ENCODE measurements around the gene LRRC27. TPM values are rescaled to one million over a fixed set of nuclear protein-coding genes. Genes with fewer than 3 reads are reported as not detected.

LRRC27 gene
- total and polyA plus RNA-seq, 12 donors = 6.5 to 17.6 (median 9.9) TPM

DNA sequence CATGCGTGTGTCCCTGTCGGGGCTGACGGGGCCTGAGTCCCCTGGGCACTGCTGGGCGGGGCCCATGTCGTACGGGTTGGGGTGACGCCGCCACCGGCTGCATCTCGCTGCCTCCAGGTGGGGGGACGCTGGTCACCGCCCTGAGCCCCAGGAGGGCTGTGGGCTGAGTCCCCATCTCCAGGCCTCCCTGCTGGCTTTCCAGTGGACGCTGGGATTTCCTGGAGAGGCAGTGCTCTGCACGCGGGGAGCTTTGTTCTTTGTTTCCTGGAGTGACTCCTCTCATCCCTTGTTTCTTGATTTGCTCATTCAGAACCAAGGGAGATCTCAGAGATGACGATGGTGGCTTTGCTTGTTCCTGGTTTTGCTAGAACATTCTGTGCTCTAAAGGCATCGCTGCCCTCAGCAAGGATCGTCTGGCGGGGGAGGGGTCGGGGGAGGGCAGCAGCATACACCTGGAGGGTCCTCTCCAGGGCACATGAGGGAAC is 86.0 kb downstream of the LRRC27 start:
- DNase-seq = no peak
- no peaks in the 10 kb centered on the region for H3K27me3 ChIP-seq
- intact Hi-C loops (cut with DNase I) = no loop called here
- H3K27ac ChIP-seq = peak overlapping the region; percentile 61 to 98 (median 96)
- peaks cover 76 to 85% of the 10 kb centered on the region in 2 donors for H3K4me1 ChIP-seq (replicated peaks in 1 of 2)
- H3K9me3 ChIP-seq (replicated peaks in 1 of 3) = no peaks in the 10 kb centered on the region
- no peak overlapping the region for H3K4me3 ChIP-seq
- WGBS, 4 donors = 65 to 73% (median 69%) methylated on average over 11 to 20 of the region's 20 CpGs
- H3K36me3 ChIP-seq (replicated peaks in 1 of 2) = no peaks in the 10 kb centered on the region
- TF ChIP-seq, protein P1, sequence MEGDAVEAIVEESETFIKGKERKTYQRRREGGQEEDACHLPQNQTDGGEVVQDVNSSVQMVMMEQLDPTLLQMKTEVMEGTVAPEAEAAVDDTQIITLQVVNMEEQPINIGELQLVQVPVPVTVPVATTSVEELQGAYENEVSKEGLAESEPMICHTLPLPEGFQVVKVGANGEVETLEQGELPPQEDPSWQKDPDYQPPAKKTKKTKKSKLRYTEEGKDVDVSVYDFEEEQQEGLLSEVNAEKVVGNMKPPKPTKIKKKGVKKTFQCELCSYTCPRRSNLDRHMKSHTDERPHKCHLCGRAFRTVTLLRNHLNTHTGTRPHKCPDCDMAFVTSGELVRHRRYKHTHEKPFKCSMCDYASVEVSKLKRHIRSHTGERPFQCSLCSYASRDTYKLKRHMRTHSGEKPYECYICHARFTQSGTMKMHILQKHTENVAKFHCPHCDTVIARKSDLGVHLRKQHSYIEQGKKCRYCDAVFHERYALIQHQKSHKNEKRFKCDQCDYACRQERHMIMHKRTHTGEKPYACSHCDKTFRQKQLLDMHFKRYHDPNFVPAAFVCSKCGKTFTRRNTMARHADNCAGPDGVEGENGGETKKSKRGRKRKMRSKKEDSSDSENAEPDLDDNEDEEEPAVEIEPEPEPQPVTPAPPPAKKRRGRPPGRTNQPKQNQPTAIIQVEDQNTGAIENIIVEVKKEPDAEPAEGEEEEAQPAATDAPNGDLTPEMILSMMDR (IDR thresholded peaks at IDR 0.05) = no peak
- no peak for TF ChIP-seq POLR2A (IDR thresholded peaks at IDR 0.05)

DNA sequence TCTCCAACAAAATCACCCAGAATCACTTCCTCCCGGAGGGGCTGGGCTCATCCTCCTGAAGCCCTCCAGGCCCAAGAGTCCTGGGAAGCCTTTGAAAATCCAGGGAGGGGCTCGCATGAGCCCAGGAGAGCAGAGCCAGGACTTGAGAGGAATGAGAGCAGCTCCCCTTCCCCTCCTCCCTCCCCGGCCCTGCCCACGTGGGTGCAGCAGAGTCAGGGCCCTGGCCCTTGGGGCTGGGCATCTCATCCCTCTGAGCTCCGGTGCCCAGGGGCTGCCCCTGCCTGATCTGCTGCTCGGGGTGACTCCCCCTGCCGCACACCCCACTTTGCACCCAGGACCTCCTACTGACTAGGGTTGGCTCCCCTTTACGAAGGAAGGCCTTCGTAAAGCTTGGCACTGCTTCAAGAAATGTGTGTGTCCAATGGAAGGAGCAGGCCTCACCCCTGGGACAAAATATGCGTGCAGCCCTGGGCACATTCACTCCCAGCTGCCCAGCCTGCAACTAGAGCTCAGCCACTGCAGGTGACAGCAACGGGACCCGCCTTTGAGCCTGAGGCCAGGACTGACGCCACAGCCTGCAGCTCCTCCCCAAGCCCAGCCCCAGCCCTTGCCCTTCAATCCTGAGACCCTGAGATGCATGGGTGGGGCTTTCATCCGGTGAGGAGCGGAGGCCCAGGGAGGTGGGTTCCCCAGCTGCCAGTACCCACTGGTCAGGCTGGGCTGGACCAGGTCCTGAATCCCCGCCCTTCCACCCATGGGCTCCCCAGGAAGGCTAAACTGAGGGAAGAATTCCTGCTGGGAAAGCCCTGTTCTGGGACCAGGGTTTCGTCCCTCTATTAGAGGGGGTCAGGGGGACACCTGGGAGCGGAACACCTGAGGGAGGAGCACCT is 86.8 kb downstream of the LRRC27 start:
- no peaks in the 10 kb centered on the region for H3K9me3 ChIP-seq (replicated peaks in 1 of 3)
- intact Hi-C loops (cut with DNase I) = no loop called here
- H3K27me3 ChIP-seq = no peaks in the 10 kb centered on the region
- peaks cover 73 to 81% of the 10 kb centered on the region in 2 donors for H3K4me1 ChIP-seq (replicated peaks in 1 of 2)
- no peak overlapping the region for H3K4me3 ChIP-seq
- H3K36me3 ChIP-seq (replicated peaks in 1 of 2) = no peaks in the 10 kb centered on the region
- DNase-seq = peak; percentile 82 to 94 (median 90)
- peak overlapping the region; percentile 61 to 98 (median 96) for H3K27ac ChIP-seq
- TF ChIP-seq, protein P1 (IDR thresholded peaks at IDR 0.05) = no peak
- TF ChIP-seq POLR2A (IDR thresholded peaks at IDR 0.05) = peak in 1 of 2 donors; percentile 85
- WGBS, 4 donors = 23 to 29% (median 27%) methylated on average over 6 to 18 of the region's 18 CpGs; no CpG with 5 or more reads in 1 of the 4 donors

DNA sequence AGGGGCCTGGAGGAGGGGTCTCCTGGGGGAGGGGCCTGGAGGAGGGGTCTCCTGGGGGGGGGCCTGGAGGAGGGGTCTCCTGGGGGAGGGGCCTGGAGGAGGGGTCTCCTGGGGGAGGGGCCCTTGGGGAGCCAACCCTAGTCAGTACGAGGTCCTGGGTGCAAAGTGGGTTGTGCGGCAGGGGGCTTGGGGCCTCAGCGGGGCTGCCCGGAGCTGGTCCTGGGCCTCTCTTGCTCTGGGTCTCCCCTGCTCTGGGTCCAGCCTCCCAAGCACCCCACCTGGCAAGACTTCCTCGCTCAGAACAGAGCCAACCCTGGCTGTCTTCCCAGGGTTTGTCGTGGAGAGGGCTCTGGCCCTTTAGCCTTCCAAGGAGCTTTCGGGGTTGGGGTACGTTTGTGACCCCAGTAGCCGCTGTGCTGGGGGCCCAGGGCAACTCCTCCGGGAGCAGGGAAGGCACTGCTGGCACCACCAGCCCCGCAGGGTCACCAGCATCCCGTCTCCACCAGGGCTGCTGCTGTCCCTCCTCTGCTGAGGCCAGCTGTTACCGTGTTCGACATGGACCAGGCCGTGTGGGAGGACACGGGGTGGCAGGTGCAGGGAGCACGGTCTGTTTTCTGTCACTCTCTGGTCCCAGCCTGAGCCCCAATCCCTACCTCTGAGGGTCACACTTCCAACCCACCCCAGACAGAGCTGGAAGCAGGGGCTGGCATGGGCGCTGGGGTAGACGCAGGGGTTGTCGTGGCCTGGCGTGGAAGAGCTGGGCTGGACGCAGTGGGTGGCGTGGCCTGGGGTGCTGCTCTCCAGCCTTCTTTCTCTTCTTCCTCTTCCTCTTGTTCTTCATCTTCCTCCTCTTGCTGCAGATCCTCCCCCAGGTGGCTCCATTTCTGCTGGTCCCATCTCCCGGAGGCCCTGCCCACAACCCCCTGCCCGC is 87.8 kb downstream of the LRRC27 start:
- intact Hi-C loops (cut with DNase I) = no loop called here
- 61 to 80% (median 71%) methylated on average over 9 to 25 of the region's 25 CpGs for WGBS, 4 donors
- Histone ChIP-seq H3K27me3 (no peaks in the 10 kb centered on the region), H3K9me3 (replicated peaks in 1 of 3) (no peaks in the 10 kb centered on the region), H3K36me3 (replicated peaks in 1 of 2) (no peaks in the 10 kb centered on the region), H3K4me1 (replicated peaks in 1 of 2) (peaks cover 67 to 71% of the 10 kb centered on the region in 2 donors), H3K27ac (peak overlapping the region; percentile 91 to 98 (median 96)), H3K4me3 (no peak overlapping the region)
- TF ChIP-seq POLR2A (IDR thresholded peaks at IDR 0.05) = no peak
- TF ChIP-seq, protein P1 (IDR thresholded peaks at IDR 0.05) = no peak
- DNase-seq = peak in 4 of 7 donors; percentile 51 to 77 (median 64)

Data from adrenal gland (tissue), 12 donors.